Measurements from ENCODE around the gene KRT38.

GRCh38 chr17:41440531-41441033, at the start of gene KRT38:
- TF ChIP-seq CTCF (IDR thresholded peaks at IDR 0.05) (no peak), POLR2A (IDR thresholded peaks at IDR 0.05) (no peak)

All from ovary (tissue), 3 donors.